ENCODE measurements around the gene CREB5. TPM values are rescaled to one million over a fixed set of nuclear protein-coding genes. Genes with fewer than 3 reads are reported as not detected.

CREB5 gene
- total and polyA plus RNA-seq, 9 donors, result 0.71 to 15.0 (median 2.7) TPM

GRCh38 chr7:28674359-28674782 is 262.1 kb downstream of the CREB5 start:
- no peak for DNase-seq
- no peaks in the 10 kb centered on the region for H3K9me3 ChIP-seq
- no peaks in the 10 kb centered on the region for H3K4me1 ChIP-seq (ENCODE audit: insufficient read depth)
- H3K27me3 ChIP-seq, result no peaks in the 10 kb centered on the region
- intact Hi-C loops (cut with DNase I), result no loop called here
- no peak overlapping the region for H3K27ac ChIP-seq
- no peak overlapping the region for H3K4me3 ChIP-seq
- WGBS, 3 donors, result 73 to 79% (median 73%) methylated on average over 5 of the region's 5 CpGs
- TF ChIP-seq POLR2A (IDR thresholded peaks at IDR 0.05) (no peak), EP300 (IDR thresholded peaks at IDR 0.05) (no peak)
- TF ChIP-seq, protein P1, sequence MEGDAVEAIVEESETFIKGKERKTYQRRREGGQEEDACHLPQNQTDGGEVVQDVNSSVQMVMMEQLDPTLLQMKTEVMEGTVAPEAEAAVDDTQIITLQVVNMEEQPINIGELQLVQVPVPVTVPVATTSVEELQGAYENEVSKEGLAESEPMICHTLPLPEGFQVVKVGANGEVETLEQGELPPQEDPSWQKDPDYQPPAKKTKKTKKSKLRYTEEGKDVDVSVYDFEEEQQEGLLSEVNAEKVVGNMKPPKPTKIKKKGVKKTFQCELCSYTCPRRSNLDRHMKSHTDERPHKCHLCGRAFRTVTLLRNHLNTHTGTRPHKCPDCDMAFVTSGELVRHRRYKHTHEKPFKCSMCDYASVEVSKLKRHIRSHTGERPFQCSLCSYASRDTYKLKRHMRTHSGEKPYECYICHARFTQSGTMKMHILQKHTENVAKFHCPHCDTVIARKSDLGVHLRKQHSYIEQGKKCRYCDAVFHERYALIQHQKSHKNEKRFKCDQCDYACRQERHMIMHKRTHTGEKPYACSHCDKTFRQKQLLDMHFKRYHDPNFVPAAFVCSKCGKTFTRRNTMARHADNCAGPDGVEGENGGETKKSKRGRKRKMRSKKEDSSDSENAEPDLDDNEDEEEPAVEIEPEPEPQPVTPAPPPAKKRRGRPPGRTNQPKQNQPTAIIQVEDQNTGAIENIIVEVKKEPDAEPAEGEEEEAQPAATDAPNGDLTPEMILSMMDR (IDR thresholded peaks at IDR 0.05), result no peak
- H3K36me3 ChIP-seq, result no peaks in the 10 kb centered on the region

DNA sequence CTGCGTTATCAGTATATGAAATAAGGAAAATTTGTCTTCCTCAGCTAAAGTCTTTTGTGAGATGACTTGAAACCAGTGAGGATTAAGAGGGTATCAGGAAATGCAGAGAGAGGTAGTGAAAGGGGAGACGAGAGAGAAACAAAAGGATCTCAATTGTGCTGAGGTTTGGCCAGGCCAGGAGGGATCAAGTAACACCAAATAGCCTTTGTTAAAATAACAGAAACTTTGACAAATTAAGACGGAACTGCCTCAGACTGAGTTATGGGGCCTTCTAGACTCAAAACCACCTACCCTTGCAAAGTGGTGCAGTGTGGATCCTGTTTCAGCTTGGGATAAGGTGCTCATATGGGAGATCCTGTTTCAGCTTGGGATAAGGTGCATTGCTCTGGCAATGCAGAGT is 263.1 kb downstream of the CREB5 start:
- H3K27ac ChIP-seq, result no peak overlapping the region
- no peaks in the 10 kb centered on the region for H3K9me3 ChIP-seq
- DNase-seq, result no peak
- H3K4me1 ChIP-seq (ENCODE audit: insufficient read depth), result no peaks in the 10 kb centered on the region
- WGBS, 3 donors, result 93 to 96% (median 93%) methylated on average over 3 of the region's 3 CpGs
- intact Hi-C loops (cut with DNase I), result no loop called here
- TF ChIP-seq EP300 (IDR thresholded peaks at IDR 0.05) (no peak), POLR2A (IDR thresholded peaks at IDR 0.05) (no peak)
- TF ChIP-seq, protein P1 (IDR thresholded peaks at IDR 0.05), result no peak
- no peak overlapping the region for H3K4me3 ChIP-seq
- no peaks in the 10 kb centered on the region for H3K27me3 ChIP-seq
- H3K36me3 ChIP-seq, result no peaks in the 10 kb centered on the region

DNA sequence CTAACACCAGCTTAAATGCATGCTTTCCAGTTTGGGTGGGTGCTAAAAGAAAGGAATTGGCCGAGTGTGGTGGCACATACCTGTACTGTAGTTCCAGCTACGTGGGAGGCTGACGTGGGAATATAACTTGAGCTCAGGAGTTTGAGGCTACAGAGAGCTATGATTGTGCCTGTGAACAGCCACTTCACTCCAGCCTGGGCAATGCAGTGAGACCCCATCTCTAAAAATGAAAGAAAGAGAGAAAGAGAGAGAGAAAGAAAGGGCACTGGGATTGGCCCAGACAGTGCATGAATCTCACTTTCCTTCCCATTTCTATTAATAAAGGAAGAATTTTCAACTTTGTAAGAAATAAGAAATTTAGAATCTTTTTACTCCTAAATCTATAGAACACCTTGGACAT is 265.4 kb downstream of the CREB5 start:
- Histone ChIP-seq H3K4me3 (no peak overlapping the region), H3K4me1 (ENCODE audit: insufficient read depth) (no peaks in the 10 kb centered on the region), H3K27ac (no peak overlapping the region), H3K9me3 (no peaks in the 10 kb centered on the region), H3K27me3 (no peaks in the 10 kb centered on the region), H3K36me3 (no peaks in the 10 kb centered on the region)
- DNase-seq, result no peak
- intact Hi-C loops (cut with DNase I), result no loop called here
- 95 to 97% (median 97%) methylated on average over 3 of the region's 3 CpGs for WGBS, 3 donors
- TF ChIP-seq, protein P1 (IDR thresholded peaks at IDR 0.05), result no peak
- TF ChIP-seq EP300 (IDR thresholded peaks at IDR 0.05) (no peak), POLR2A (IDR thresholded peaks at IDR 0.05) (no peak)

DNA sequence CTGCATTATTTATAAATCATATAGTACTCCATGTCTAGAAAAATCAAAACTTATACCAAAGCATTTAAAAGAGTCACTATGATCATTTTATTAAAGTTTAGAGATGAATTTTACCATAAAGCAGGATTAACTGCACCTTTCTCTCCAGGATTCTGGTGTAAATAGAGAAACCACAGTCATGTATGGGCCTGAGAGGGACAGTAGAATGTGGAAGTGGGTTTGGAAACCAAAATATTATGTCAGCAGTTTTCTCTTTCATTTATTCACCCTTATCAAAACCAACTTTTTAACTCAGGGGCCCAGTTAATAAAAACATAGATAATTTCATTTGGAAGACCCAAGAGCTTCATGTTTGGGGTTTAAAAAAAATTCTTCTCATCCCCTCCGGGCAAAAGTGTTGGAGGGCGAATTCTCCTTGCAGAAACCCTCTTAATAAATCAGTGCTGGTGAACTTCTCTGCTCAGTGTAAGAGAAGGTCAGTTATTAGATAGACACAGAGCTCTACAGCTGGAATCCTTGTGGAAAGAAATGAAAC is 266.2 kb downstream of the CREB5 start:
- Histone ChIP-seq H3K9me3 (no peaks in the 10 kb centered on the region), H3K4me3 (no peak overlapping the region), H3K4me1 (ENCODE audit: insufficient read depth) (no peaks in the 10 kb centered on the region), H3K27ac (no peak overlapping the region), H3K27me3 (no peaks in the 10 kb centered on the region), H3K36me3 (no peaks in the 10 kb centered on the region)
- 31 to 36% (median 33%) methylated on average over 2 of the region's 2 CpGs for WGBS, 3 donors
- no peak for DNase-seq
- TF ChIP-seq POLR2A (IDR thresholded peaks at IDR 0.05) (no peak), EP300 (IDR thresholded peaks at IDR 0.05) (no peak)
- TF ChIP-seq, protein P1 (IDR thresholded peaks at IDR 0.05), result no peak
- intact Hi-C loops (cut with DNase I), result no loop called here

All from ovary (tissue), 9 donors.